Midbrain (tissue), 1 donor: Measurements from ENCODE around the gene RNF227.
A peak's percentile ranks its signal among the peaks of the same experiment; 100 is the strongest.

Experiments
- DNase-seq: peaks from one replicate; lab custom pipeline; 2025; lab: John Stamatoyannopoulos, UW

Gene RNF227

DNA sequence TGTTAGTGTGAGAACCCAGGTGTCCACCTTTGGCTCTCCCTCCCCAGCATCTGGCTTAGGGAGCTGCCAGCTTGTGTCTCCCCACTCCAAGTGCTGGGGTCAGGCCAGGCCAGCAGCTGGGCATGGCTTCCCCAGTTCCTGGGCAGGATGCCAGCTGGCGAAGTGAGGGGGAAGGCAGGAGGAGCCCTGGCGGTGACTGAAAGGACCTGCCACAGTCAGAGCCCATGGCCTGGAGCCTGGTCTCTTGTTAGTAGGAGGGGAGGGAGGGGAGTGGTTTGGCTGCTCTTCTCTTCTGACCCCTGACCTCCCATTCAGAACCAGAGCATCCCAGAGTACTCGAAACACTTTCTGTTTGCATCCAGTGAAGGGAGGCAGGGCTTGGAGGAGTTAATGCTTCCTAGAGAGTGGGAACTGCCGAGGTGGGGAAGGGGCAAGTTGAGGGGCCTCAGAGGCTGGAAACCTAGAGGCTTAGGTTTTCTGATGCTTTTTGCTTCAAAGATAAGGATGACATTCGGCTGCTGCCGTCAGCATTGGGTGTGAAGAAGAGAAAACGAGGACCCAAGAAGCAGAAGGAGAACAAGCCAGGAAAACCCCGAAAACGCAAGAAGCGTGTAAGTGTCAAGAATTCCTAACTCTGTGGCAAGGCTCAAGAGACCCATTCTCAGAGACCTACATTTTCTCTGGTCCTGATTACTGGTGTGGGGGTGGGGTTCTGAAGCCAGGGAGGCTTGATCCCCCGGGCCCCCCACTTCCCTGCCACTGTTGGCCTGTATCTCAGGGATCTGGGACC, 26.7 kb downstream of the RNF227 start:
- DNase-seq = peak; percentile 95

DNA sequence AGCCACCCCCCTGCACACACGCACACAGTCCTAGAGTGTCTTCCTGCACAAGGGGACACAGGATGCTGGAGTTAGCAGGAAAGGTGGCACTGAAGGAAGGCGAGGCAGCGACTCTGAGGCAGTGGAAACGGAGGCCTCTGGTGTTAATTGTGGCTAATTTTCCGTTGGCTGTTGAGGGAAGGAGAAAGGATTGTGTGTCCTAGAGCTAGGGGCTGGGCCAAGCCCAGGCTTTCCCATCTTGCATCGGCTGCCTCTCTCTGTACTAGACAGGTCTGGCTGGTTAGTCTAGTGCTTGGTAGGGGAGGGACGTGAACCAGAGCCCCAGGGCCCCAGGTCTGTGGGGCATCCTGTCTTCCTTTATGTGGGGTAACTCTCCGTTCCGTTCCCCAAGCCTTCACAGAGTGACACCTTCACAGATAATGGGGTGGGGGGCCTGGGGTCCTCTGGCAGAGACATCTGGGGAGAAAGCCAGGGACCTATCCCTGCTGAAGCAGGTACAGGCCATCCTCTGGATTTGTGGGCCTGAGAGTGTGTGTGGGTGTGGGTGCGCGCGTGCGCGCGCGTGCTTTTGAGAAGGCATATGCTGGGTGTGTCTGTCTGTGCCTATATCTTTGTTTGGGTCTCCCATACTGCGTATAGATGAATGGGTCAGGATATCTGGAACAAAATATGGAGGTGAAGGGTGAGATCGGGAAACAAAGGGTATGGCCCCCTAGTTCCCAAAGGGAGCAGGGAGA, 27.7 kb downstream of the RNF227 start, which contains the start of gene CHD3:
TSS of gene CHD3 (plus strand) at position 606 of the 737 bp plus-strand sequence. CDS start 212 bp downstream, outside the sequence.
- no peak for DNase-seq

DNA sequence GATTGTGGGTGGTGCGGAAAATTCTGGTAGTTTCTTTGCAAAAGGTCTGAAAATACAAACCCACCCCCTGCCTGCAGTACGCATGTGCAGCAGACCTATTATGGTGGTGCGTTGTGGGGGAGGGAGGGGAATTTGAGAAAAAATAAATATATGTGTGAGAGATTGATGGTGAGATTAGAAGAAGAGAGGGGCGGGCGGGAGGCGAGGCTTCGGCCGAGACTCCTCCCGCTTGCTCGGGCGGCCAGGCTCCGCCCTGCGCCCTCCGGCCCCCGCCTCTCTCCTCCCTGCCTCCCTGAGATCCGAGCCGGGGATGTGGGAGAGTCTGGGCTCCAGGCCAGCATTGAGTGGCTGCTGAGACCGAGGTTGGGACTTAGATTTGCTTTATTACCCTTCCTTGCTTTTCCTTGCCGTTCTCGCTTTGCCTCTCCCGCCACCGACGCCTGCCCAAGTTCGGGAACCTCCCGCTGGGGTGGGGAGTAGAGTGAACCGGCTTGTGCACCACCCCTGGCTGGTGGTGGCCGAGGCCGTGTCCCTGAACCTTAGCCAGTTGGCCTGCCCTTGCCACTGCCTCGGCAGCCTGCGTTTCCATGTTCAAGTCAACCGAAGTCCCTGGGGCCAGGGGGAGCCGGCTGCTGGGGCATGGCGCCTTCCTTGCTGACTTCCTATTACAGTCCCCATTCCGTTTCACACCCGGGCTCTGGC, 28.5 kb downstream of the RNF227 start:
- peak; percentile 86 for DNase-seq

DNA sequence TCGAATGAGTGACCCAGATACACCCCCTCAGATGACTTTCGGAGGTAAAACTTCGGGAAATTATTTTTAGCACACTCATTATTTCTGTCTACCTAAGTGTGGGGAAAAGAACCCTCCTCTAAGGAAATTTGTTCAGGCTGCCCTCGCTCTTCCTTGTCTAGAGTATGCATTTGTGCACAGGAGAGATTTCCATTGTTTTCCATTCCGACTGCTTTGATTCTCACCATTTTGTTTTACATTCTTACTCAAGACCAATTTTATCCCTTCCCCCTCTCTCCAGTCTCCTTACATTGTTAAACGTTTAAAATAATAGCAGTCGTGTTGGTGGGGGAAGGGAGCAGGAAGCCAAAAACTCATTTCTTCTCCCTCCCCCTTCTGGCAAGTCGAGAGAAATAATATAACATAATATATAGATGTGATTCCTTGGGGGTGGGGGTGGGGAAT, 29.0 kb downstream of the RNF227 start:
- DNase-seq = no peak

DNA sequence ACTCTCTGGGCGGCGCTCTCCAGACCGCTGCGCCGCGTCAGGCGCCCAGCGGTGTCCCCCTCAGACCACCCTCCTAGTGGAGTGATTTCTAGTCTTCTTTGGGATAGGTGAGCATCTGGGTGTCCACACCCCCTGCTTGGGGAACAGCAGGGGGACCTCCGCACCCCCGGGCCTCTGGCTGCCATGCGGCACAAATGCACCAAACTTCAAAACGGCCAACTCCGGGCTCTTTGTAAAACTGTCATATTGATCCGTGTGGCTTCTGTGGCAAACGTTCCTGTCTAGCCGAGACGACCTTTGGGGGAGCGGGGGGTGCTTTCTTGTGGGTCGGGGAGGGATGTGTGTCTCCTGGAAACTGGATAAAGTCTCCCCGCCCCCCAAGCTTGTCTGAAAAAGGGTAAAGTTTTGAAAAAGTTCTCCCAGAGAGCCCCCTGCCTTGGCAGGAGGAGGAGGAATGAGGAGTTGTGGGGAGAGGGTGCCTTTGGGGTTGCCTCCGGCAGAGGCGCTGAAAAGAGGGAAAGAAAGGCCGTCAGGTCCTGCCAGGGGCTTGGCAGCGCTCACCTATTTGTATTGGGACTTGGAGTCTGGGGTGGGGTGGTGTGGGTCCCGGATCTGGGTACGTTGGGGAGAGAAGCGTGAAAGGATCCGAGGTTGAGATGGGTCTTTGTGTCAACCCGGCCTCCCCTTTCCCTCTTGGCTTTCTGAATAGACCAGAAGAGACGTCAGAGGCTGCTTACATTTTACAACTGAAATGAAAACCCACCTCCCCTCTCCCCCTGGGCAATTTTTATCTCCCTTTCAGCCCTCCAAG, 29.7 kb downstream of the RNF227 start:
- DNase-seq = no peak

DNA sequence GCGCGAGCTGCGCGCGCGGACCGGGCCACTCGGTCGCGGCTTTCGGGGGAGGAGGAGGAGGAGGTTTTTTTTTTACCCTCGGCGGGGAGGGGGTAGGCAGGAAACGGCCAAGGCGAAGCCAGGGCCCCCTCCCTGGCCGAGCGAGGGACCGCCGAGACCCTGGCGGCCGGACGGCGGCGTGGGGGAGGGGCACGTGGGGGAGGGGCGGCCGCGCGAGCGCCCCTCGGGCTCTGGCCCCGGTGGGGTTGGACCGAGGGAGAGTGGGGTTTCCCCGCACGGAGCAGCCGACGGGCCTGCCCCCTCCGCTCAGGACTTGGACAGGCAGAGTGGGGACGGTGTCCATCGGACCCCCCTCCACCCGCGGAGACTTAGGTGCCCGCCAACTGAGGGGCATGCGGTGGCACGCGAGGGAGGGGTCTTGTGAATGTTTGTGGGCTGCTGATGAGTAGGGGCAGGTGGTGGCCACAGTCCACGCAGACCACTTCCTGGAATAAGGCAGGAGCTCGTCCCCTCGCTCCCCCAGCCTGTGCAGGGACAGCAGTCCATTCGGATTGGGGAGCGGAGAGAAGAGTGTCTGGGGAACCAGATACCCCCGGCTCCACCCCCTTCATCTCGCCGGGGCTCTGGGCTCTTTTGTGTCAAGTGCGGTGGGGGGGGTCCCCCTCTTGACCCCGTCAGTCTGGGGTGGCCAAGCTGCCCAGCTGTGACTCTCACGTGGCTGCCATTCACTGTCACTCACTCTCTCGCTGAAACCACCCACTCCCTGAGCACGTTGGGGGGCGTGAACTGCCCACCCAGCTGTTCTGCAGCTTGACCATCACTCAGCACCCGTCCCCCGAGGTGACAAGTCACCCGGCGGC, 30.5 kb downstream of the RNF227 start:
- DNase-seq = no peak

DNA sequence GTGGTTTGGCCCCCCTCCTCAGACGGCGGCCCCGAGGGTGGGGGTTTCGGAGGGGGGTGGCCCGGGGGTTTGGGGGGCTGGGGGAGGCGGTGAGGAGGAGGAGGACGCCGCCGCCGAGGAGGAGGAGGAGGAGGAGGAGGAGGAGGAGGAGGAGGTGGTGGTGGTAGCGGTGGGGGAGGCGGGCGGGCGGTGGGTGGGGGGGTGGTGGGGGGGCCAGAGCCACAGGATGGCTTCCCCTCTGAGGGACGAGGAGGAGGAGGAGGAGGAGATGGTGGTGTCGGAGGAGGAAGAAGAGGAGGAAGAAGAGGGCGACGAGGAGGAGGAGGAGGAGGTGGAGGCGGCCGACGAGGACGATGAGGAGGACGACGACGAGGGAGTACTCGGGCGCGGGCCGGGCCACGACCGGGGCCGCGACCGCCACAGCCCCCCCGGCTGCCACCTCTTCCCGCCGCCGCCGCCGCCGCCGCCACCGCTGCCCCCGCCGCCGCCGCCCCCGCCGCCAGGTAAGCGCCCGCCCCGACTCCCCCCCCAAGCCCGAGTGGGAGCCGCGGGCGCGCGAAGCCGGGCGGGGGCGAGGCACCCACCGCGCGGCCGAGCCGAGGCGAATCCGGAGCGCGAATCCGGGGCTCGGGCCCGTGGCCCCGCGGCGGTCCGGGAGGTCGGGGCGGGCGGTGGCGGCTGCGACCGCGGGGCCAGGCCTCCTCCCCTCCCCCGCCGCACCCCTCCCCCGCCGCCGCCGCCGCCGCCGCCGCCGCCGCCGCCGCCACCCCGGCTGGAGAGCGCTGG, 31.3 kb downstream of the RNF227 start:
- DNase-seq = no peak

DNA sequence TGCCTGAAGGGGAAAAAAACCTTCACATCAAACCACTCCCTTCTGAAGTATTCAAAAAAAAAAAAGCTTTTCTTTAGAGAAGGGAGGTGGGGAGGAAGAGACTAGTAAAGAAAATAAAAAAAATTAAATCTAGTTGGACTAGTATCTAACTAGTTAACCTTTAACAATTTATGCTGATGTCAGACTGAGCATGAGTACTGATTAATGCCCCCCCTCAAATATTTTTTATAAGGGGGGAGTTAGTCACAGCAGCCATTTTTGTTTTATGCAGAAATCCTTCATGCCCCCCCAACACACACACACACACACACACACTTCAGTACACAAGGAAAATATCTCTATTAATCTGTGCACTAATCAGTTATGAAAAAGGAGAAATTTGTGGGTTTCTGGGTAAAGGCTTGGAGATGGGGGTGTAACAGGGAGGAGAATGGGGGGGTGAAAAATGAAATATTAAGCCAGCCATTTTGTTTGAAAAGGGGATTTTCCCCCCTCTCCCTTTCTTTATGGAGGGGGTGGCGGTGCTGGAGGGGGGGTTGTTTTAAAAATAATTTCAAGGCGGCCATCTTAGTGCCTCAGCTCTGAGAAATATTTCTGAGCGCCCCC, 32.2 kb downstream of the RNF227 start:
- DNase-seq = no peak

DNA sequence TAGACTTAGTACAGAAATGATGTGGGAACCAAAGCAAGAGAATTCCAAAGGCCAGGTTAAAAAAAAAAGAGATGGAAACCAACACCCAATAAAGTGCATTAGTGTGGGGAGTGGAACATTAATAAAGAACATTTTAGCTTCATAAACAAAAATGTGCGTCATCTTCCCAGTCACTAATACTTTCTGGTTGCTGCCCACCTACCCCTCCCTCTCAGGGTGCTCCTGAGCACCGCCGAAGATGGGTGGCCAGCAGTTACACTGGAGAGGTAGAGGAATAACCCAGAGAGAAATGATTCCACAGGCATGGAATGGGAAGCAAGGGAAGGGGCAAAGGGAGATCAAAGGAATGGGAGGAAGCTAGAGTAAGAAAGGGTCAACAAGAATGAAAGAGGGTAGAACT, 33.5 kb downstream of the RNF227 start:
- DNase-seq = no peak

DNA sequence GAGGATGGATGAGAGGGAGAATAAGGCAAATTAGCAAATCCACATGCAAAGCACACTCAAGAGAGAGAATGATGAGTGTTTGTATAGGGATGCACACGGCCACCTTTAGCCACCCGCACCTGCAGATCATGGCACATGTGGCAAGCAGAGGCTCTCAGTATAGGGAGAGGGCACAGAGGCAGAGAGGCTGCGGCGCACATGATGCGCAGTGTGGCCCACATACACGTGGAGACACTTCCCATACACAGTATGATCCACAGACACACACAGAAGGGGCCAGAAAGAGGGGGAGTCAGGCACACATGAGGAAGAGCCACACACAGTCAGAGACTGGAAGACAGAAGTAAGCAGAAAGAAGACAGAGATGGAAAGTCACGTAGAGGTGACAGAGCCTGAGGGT, 34.0 kb downstream of the RNF227 start:
- no peak for DNase-seq

DNA sequence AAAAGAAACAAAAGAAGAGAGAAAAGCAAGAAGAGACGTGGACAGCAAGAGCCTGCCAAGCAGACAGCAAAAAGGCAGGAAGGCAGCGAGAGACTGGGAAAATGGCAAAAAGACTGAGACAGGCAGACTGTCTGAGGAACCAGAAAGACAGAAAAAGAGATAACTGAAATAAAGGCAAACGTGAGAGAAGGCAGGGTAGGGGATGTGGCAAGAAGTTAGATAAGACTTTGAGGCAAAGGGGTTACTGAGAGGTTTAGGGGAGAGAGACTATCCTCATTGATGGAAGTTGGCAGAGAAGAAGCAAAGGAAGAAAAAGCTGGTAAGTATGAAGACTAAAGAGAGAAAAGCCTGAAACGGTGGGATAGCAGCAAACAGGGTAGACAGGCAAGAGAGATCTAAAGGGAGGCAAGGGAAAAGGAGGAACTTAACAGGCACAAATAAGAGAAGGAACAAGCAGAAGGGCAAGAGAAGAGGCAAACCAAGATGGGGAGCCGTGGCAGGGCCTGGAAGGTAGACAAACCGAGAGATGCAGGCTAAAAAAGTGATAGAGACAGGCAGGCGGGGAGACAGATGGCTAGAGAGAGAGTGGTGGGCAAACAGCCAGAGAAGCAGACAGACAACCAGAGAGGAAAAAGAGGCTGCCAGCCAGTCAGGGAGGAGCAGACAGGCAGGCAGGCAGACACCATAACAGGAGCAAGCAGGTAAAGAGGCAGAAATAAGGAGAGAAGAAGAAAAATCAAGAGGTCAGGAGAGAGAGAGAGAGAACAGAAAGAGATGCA, 34.6 kb downstream of the RNF227 start:
- no peak for DNase-seq

DNA sequence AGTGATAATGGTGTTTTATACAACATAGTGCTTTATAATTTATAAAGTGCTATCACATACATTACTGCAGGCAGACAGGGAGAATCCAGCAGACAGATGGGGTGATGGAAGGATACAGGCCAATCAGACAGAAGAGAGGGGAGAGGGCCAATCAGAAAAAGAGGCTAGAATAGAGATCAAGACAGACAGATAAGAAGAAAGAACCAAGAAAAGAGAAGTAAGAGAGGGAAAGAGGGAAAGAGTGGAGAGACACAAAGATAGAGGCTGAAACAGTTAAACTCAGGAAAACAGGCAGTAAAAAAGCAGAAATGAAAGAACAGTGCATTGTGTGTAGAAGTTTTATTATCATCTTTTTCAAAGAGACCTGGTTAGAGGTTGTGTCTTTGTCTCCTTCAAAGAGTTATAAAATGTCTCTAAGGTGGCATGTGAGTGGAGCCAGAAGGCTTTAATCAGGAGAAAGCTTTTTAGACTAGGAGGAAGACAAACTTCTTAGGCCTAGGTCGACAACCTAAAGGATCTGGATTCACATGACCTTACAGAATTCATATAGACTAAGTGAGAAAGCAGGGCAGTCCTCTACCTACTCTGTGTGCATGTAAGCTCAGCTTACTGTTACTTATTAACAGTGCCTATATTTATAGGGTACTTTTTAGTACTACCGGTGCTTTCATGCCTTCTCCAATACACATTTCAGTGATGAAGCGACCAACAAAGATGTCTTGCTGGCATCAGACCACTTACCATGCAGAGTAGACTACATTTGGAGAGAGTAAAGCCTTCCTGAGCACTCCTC, 35.8 kb downstream of the RNF227 start:
- no peak for DNase-seq

DNA sequence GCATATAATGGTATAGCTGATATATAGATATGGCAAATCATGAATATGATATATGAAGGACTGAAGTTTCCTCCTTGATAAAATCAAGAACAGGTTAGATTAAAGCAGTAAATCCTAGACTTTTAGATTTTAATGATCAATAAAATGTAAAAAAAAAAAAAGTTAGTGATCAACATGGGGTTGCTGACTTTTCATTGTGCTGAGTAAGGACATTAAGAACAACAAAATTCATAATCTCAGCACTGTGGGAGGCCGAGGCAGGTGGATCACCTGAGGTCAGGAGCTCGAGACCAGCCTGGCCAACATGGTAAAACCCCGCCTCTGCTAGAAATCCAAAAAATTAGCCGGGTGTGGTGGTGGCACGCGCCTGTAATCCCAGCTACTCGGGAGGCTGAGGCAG, 37.9 kb downstream of the RNF227 start:
- no peak for DNase-seq

DNA sequence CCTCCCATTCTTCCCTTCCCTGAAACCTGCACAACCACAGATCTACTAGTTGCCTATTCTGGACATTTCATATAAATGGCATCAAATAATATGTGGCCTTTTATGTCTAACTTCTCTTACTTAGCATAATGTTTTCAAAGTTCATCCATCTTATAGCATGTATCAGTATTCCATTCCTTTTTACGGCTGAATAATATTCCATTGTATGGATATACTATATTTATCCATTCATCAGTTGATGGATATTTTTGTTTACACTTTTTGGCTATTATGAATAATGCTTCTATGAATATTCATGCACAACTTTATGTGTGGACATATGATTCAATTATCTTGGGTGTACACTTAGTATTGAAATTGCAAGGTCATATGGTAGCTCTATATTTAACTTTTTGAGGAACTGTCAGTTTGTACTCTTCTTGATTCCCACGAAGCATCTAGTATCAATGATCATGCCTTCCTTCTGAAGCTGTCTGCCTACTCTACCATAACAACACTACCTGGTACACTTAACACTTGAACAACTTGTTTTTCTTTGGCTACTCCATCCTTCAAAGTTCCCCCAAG, 40.2 kb downstream of the RNF227 start:
- DNase-seq = no peak

DNA sequence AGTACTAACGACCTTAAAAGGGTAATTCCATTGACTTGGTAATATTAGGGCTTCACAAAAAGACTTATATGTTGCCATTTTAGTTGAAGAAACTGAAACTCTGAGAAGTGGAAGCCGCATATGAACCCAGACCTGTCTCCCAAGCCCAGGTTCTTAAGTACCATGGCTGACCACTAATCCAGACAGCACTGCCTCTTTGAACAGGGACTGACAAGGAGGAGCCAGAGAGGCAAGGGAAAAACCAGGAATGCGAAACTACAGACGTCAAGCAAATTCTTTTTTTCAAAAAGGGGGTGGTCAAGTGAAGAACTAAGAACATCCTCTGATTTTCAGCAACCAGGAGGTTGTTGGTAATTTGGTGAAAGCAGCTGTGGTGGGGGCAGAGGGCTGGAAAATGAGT, 43.0 kb downstream of the RNF227 start:
- no peak for DNase-seq

DNA sequence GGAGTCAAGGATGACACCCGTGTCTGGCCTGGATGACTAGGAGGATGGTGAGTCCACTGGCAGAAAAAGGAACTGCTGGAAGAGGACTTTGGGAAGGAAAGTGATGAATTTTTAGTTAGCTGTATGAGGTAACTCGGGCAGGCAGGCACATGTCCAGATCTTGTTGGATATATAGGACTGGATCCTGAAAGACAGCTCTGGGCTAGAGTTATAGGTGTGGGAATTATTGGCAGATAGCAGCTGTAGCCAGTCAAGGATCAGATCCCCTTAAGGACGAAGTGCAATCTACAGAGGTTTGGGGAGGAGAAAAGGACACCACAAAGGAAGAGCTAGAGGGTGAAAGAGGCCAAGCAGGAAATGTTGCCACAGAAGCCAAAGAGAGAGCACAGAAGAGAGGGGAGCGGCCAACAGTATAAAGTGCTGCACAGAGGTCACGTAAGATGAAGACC, 48.2 kb downstream of the RNF227 start:
- no peak for DNase-seq

DNA sequence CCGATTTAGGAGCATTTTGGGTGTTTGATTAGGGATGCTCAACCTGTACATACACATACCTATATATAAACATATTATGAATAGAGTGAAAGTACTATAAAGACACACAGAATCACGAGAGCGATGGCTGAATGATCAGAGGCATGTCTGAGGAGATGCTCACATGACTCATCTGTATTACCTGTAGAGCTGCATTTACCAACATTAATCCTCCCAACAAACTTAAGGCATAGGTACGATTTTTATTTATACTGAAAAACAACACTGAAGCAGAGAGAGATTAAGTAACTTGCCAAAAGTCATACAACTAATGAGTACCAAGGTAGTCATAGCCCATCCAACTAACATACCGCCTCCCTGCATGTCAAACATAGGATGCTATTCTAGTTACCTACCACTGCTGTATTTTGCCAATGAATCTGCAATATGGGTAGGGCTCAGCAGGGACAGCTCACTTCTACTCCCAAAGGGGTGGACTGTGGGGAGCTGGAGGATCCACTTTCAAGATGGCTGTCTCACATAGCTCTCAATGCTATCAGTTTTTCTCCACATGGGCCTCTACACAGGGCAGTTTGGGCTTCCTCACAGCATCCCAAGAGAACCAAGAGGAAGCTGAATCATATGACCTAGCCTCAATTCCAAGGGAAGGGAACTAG, 51.0 kb downstream of the RNF227 start:
- no peak for DNase-seq
